CD4-positive, alpha-beta T cell (primary cell): ENCODE measurements around the gene RASAL2. TPM values are rescaled to one million over a fixed set of nuclear protein-coding genes. Genes with fewer than 3 reads are reported as not detected.

Experiments
- ATAC-seq: fragments of 200-7000 bp; cut with Tn5 transposase; one replicate; pipeline ENCODE4 v1.10.0; 2022; ENCODE audit warnings: mild to moderate bottlenecking; ENCODE audit not compliant: poor library complexity
- CTCF ChIA-PET: fragments of 350-600 bp; sonication (Branson Sonifier 250); formaldehyde crosslinking; loops from one replicate; lab custom pipeline; 2021; ENCODE audit warnings: antibody characterized with exemption, inconsistent platforms; lab: Charles Lee
- POLR2A ChIA-PET: fragments of 350-600 bp; sonication (Branson Sonifier 250); formaldehyde crosslinking; loops from one replicate; lab custom pipeline; 2021; ENCODE audit warnings: antibody characterized with exemption, inconsistent platforms; lab: Charles Lee
- DNase-seq, 14 experiments: peaks; one replicate each; pipeline ENCODE4 v3.0.0-alpha.2; 2013 to 2020; ENCODE audit warnings: mixed read lengths in 2 of 14
- H3K27ac ChIP-seq, 2 donors: one replicate each; pipeline versions ENCODE4 v1.5.1 to v1.7.0; 2013; ENCODE audit warnings: low read length in 2 of 2, low read depth in 1 of 2, mild to moderate bottlenecking in 1 of 2
- H3K27me3 ChIP-seq, 2 experiments: 1 replicate in 1 of 2; 2 replicates in 1 of 2; pipeline versions ENCODE4 v1.6.1 to v1.7.0; 2013; ENCODE audit warnings: low read length in 2 of 2, control low read depth in 1 of 2, mild to moderate bottlenecking in 1 of 2, moderate library complexity in 1 of 2; ENCODE audit not compliant: insufficient read depth in 2 of 2, control insufficient read depth in 1 of 2
- H3K36me3 ChIP-seq: one replicate; pipeline ENCODE4 v1.6.1; 2013; ENCODE audit warnings: low read length, control low read depth; ENCODE audit not compliant: insufficient read depth
- H3K4me1 ChIP-seq: one replicate; pipeline ENCODE4 v1.6.1; 2013; ENCODE audit warnings: low read length, control low read depth; ENCODE audit not compliant: insufficient read depth
- H3K4me3 ChIP-seq: one replicate; pipeline ENCODE4 v1.5.1; 2013; ENCODE audit warnings: mild to moderate bottlenecking, low read length, moderate library complexity
- H3K9me3 ChIP-seq, 2 experiments: 1 replicate in 1 of 2; 2 replicates in 1 of 2; pipeline versions ENCODE4 v1.6.1 to v1.7.0; 2013; ENCODE audit warnings: low read length in 2 of 2, mild to moderate bottlenecking in 2 of 2, control low read depth in 1 of 2, moderate library complexity in 1 of 2; ENCODE audit not compliant: control insufficient read depth in 1 of 2, insufficient read depth in 1 of 2
- H3K27ac Mint-ChIP-seq: one replicate; pipeline ENCODE4 v1.8.0; 2020; ENCODE audit warnings: mixed read lengths
- H3K27me3 Mint-ChIP-seq: one replicate; pipeline ENCODE4 v1.8.0; 2021; ENCODE audit warnings: mixed read lengths
- H3K36me3 Mint-ChIP-seq: one replicate; pipeline ENCODE4 v1.8.0; 2021; ENCODE audit warnings: low read depth, mixed read lengths
- H3K4me1 Mint-ChIP-seq: one replicate; pipeline ENCODE4 v1.8.0; 2021; ENCODE audit warnings: low read depth, mixed read lengths
- H3K4me3 Mint-ChIP-seq: one replicate; pipeline ENCODE4 v1.8.0; 2020; ENCODE audit warnings: mild to moderate bottlenecking, mixed read lengths
- H3K9me3 Mint-ChIP-seq: one replicate; pipeline ENCODE4 v1.8.0; 2020; ENCODE audit warnings: mixed read lengths
- CTCF ChIP-seq: fragments of 200-600 bp; IDR thresholded peaks from one replicate; pipeline ENCODE4 v1.8.0; 2022; ENCODE audit warnings: antibody characterized with exemption, mild to moderate bottlenecking
- intact Hi-C, 2 experiments: fragments of 100-400 bp; cut with DNase I in 1 of 2; cut with micrococcal nuclease in 1 of 2; formaldehyde crosslinking; loops; one replicate each; pipeline versions ENCODE4 v1.15.1 to v1.9.0; 2023 to 2025; cut with DNase I, micrococcal nuclease
- total RNA-seq, 174 experiments: library from RNA in 2 of 174; stranded (reverse) in 2 of 174; gene quantifications; one replicate each; pipeline ENCODE4 v1.2.3 and lab custom pipeline; 2021 to 2026

The RASAL2 gene
- total RNA-seq, 2 experiments from 2014 or later, result 0.03 TPM; not detected in 1

GRCh38 chr1:178267646-178268094, 173.8 kb downstream of the RASAL2 start:
- Mint-ChIP-seq H3K4me1 (no peaks in the 10 kb centered on the region), H3K27me3 (no peaks in the 10 kb centered on the region), H3K4me3 (no peak overlapping the region), H3K27ac (no peak overlapping the region), H3K36me3 (no peaks in the 10 kb centered on the region), H3K9me3 (peaks cover 3% of the 10 kb centered on the region)
- intact Hi-C loops, result no loop called here
- Histone ChIP-seq H3K4me3 (no peak overlapping the region), H3K27me3 (no peaks in the 10 kb centered on the region), H3K9me3 (peaks cover 0 to 4% of the 10 kb centered on the region in 2 experiments), H3K27ac (no peak overlapping the region), H3K36me3 (no peaks in the 10 kb centered on the region), H3K4me1 (no peaks in the 10 kb centered on the region)
- ATAC-seq (no peak), DNase-seq (no peak)
- no peak for TF ChIP-seq CTCF
- ChIA-PET POLR2A (no interaction called here), CTCF (no interaction called here)

GRCh38 chr1:178271471-178271870, 177.6 kb downstream of the RASAL2 start:
- ATAC-seq (no peak), DNase-seq (no peak)
- Histone ChIP-seq H3K36me3 (no peaks in the 10 kb centered on the region), H3K4me1 (no peaks in the 10 kb centered on the region), H3K27ac (no peak overlapping the region), H3K9me3 (peaks cover 0 to 3% of the 10 kb centered on the region in 2 experiments), H3K4me3 (no peak overlapping the region), H3K27me3 (no peaks in the 10 kb centered on the region)
- Mint-ChIP-seq H3K27me3 (no peaks in the 10 kb centered on the region), H3K36me3 (no peaks in the 10 kb centered on the region), H3K9me3 (peaks cover 3% of the 10 kb centered on the region), H3K4me3 (no peak overlapping the region), H3K4me1 (no peaks in the 10 kb centered on the region), H3K27ac (no peak overlapping the region)
- POLR2A ChIA-PET, result no interaction called here
- TF ChIP-seq CTCF, result no peak
- intact Hi-C loops, result no loop called here
- CTCF ChIA-PET, result interaction anchor here (1.7 kb wide), 1 partner anchor 10 kb away, joined by 3 read pairs; no protein-coding TSS in a partner anchor

- H3K36me3 ChIP-seq, result no peaks in the 10 kb centered on the region
- H3K36me3 Mint-ChIP-seq, result no peaks in the 10 kb centered on the region
- H3K27me3 Mint-ChIP-seq, result no peaks in the 10 kb centered on the region
- intact Hi-C loops, result no loop called here
- ChIA-PET CTCF (no interaction called here), POLR2A (no interaction called here)
- H3K4me1 Mint-ChIP-seq, result no peaks in the 10 kb centered on the region
- no peak overlapping the region for H3K27ac ChIP-seq
- no peak for TF ChIP-seq CTCF
- no peak overlapping the region for H3K4me3 Mint-ChIP-seq
- no peaks in the 10 kb centered on the region for H3K27me3 ChIP-seq
- no peak overlapping the region for H3K4me3 ChIP-seq
- H3K4me1 ChIP-seq, result no peaks in the 10 kb centered on the region
- H3K9me3 ChIP-seq, result peaks cover 0 to 3% of the 10 kb centered on the region in 2 experiments
- DNase-seq (no peak), ATAC-seq (no peak)
- no peak overlapping the region for H3K27ac Mint-ChIP-seq
- H3K9me3 Mint-ChIP-seq, result no peaks in the 10 kb centered on the region
Measured at GRCh38 chr1:178273707-178274410, 180.0 kb downstream of the RASAL2 start.
